Natural killer cell treated with Interleukin-12 subunit alpha and Interleukin-12 subunit beta and Interleukin-15 and Interleukin-18, amount 100 ng/mL, for 72 hours (primary cell): ENCODE data around the gene RAPGEF4. TPM values are rescaled to one million over a fixed set of nuclear protein-coding genes. Genes with fewer than 3 reads are reported as not detected.

Experiments used
- ATAC-seq, 2 donors: fragments of 150-1000 bp; cut with Tn5 transposase in 1 of 2; sonication (Bioruptor Pico), chemical (Tn5 transposase) in 1 of 2; 2 replicates each; pipeline ENCODE4 v1.10.0; 2021
- DNase-seq: peaks from one replicate; pipeline ENCODE4 v3.0.0; 2022; ENCODE audit warnings: low spot score
- H3K27ac Mint-ChIP-seq, 2 donors: 1 replicate in 1 of 2; 2 replicates in 1 of 2; pipeline ENCODE4 v1.8.0; 2022; ENCODE audit warnings: mixed read lengths in 2 of 2, mild to moderate bottlenecking in 1 of 2, moderate library complexity in 1 of 2
- H3K27me3 Mint-ChIP-seq, 2 donors: 1 replicate in 1 of 2; 2 replicates in 1 of 2; pipeline ENCODE4 v1.8.0; 2022; ENCODE audit warnings: mixed read lengths in 2 of 2
- H3K36me3 Mint-ChIP-seq: one replicate; pipeline ENCODE4 v1.8.0; 2022; ENCODE audit warnings: mixed read lengths
- H3K4me1 Mint-ChIP-seq, 2 donors: 1 replicate in 1 of 2; 2 replicates in 1 of 2; pipeline ENCODE4 v1.8.0; 2022; ENCODE audit warnings: low read depth in 2 of 2, mixed read lengths in 2 of 2, mild to moderate bottlenecking in 1 of 2
- H3K4me3 Mint-ChIP-seq: one replicate; pipeline ENCODE4 v1.8.0; 2022; ENCODE audit warnings: mixed read lengths
- H3K9me3 Mint-ChIP-seq: 2 replicates; pipeline ENCODE4 v1.8.0; 2022; ENCODE audit warnings: mixed read lengths
- total RNA-seq, 2 donors: library from RNA; stranded (reverse); gene quantifications; one replicate each; pipeline ENCODE4 v1.2.3, GENCODE V29; 2022

RAPGEF4 gene
- total RNA-seq, 2 donors from 2014 or later = 0.43 TPM; not detected in 1

DNA sequence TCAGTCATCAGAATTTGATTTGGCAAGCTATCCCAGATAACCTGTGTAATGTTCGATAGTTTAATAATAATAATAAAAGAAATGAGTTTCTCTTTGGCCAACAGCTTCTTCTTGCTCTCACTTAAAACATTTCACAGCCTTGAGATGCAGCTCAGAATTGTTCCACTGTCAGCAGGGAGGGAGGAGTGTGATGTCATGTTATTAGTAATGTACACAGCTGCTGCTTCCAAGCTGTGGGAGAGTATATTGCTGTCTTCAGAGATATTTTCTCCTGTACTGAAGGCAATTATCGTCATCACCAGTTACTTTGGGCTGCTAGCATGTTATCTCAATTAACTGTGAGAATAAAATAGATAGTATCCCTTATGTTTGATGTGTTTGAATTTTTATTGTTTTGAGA lies 193.1 kb downstream of the RAPGEF4 start:
- Mint-ChIP-seq H3K27ac (no peak overlapping the region), H3K36me3 (no peaks in the 10 kb centered on the region), H3K4me3 (no peak overlapping the region), H3K27me3 (peaks cover 23 to 54% of the 10 kb centered on the region in 2 donors), H3K9me3 (no peaks in the 10 kb centered on the region), H3K4me1 (peaks cover 4 to 5% of the 10 kb centered on the region in 2 donors)
- DNase-seq (no peak), ATAC-seq (no peak)

DNA sequence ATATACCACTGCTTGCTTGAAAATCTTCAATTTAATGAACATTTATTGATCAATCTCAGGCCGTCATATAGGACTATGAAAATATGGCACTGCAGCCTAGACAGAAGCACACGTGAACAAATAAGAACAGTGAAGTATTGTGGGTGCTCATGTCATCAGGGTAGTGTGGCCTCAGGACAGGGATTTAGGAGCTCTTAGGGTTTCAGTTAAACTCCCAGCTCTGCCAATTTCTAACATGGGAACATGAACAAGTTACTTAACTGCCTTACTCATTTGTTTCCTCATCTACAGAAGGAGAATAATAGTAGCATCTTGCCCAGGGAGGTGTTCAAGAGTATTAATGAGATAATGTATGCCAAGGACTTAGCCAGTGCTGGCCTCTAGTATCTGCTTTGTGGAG lies 194.0 kb downstream of the RAPGEF4 start:
- H3K36me3 Mint-ChIP-seq = no peaks in the 10 kb centered on the region
- H3K27me3 Mint-ChIP-seq = peaks cover 21 to 46% of the 10 kb centered on the region in 2 donors
- no peak overlapping the region for H3K27ac Mint-ChIP-seq
- H3K4me3 Mint-ChIP-seq = no peak overlapping the region
- DNase-seq (no peak), ATAC-seq (no peak)
- no peaks in the 10 kb centered on the region for H3K9me3 Mint-ChIP-seq
- H3K4me1 Mint-ChIP-seq = peaks cover 4 to 5% of the 10 kb centered on the region in 2 donors

DNA sequence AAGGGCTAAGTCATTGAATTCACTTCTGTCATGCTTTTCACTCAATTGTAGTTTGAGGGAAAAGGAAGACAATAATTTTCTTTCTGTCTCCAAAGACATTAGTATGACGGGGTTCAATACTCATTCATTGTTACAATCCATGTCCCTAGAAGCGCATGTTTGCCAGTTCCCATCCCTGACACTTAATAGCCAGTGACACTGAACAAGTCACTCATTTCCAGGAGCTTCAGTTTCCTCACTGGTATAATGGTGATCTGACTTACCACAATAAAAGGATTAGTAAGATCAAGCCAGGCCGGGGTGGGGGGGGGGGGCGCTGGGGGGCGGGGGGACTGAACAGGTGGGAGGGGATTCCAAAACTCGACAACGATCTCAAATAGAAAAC lies 195.2 kb downstream of the RAPGEF4 start:
- H3K27me3 Mint-ChIP-seq = peaks cover 21 to 40% of the 10 kb centered on the region in 2 donors
- no peak overlapping the region for H3K4me3 Mint-ChIP-seq
- no peak for ATAC-seq
- no peaks in the 10 kb centered on the region for H3K9me3 Mint-ChIP-seq
- no peaks in the 10 kb centered on the region for H3K36me3 Mint-ChIP-seq
- H3K4me1 Mint-ChIP-seq = peaks cover 4 to 5% of the 10 kb centered on the region in 2 donors
- H3K27ac Mint-ChIP-seq = no peak overlapping the region
- DNase-seq = no peak

DNA sequence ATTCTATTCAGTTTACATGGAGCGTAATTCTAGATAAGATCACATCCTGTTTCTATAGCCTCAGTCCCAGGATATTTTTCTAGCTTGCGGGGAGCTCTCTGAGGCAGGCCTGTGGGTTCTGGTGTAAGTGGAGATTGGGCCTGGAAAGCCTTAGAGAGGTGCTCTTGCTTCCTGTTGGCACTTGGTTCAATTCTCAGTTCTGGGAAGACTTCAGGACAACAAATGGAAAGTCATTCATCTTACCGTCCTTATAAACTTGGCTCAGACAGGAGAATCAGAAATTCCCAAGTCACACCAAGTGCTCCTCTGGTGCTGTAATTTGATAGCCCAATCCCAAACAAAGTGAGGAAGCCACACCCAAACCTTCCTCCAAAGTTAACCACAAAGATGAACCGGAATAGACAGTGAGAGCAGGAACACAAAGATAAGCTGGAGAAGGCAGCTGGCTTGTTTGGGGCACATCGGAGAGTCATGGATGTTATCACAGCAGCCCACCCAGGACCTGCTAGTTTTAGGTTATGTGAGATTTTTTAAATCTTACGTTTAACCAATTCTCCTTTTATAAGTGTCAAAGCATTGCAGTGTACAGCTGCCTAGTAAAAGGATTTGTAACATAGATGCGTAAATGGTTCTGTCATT lies 195.7 kb downstream of the RAPGEF4 start:
- peaks cover 21 to 39% of the 10 kb centered on the region in 2 donors for H3K27me3 Mint-ChIP-seq
- no peaks in the 10 kb centered on the region for H3K9me3 Mint-ChIP-seq
- no peaks in the 10 kb centered on the region for H3K36me3 Mint-ChIP-seq
- no peak overlapping the region for H3K27ac Mint-ChIP-seq
- ATAC-seq (no peak), DNase-seq (no peak)
- no peak overlapping the region for H3K4me3 Mint-ChIP-seq
- H3K4me1 Mint-ChIP-seq = peaks cover 4 to 5% of the 10 kb centered on the region in 2 donors

DNA sequence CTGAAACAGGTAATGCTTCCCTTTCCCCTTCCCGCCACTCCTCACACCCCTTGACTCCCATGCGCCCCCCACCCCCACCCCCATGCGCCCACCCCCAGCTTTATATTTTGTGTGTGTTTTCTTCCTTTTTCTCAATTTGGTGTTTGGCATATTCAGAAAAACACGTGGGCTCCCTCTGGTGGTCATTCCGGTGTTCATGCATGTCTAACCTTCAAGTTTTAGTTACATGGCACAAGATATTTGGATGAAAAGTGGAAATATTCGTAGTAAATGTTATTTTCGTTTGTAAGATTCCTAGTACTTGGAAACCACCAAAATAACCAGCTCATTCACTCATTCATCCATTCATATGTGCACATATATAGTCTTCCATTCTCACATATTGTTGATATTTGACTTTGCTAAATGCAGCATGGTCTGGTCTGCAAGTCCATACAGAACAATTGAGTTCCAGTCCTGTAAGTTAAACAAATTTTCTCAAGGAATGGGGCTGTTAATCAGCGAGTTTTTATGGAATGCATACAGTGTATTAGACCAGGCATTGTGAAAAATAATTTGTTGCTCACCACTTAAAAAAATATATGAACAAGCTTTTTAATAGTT lies 196.4 kb downstream of the RAPGEF4 start:
- peaks cover 21 to 39% of the 10 kb centered on the region in 2 donors for H3K27me3 Mint-ChIP-seq
- no peak for DNase-seq
- no peaks in the 10 kb centered on the region for H3K36me3 Mint-ChIP-seq
- peaks cover 4 to 5% of the 10 kb centered on the region in 2 donors for H3K4me1 Mint-ChIP-seq
- no peak for ATAC-seq
- H3K27ac Mint-ChIP-seq = no peak overlapping the region
- no peaks in the 10 kb centered on the region for H3K9me3 Mint-ChIP-seq
- no peak overlapping the region for H3K4me3 Mint-ChIP-seq

DNA sequence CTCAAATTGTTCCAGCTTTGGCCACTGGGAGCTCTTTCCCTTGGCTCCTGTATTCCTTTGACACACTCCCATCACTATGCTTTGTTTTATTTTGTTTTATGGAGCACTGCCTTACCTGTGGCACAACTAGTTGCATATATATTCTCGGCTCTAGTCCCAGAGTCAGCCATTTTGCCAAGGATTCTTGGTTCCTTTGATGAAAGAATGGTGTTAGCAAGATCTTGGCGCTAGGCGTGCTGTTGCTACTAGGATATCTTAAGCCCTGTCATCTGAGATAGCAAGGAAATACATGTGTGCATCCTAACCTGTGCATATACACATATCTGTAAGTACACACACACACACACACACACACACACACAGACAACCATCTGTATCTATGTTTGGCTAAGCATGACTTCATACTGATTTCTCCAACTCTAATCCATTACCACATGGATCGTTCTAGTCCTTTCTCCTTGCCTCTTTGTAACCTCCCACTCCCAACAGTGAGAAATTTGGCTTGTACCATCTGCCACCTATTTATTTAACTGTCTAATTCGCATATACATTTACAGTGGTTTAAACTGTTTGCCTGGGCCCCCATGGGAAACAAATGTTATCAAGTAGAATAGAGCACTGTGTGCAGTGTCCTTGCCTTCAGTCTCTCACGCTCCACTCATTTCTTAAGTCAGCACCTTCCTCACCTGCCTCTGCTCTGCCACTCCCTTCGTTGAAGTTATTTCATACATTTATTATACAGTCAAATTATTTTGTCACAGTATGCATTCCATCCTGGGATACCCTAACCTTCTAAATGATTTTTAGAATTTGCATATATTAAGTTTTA lies 202.5 kb downstream of the RAPGEF4 start:
- no peaks in the 10 kb centered on the region for H3K36me3 Mint-ChIP-seq
- H3K27me3 Mint-ChIP-seq = peaks cover 14 to 48% of the 10 kb centered on the region in 2 donors
- DNase-seq (no peak), ATAC-seq (no peak)
- H3K4me3 Mint-ChIP-seq = no peak overlapping the region
- H3K9me3 Mint-ChIP-seq = no peaks in the 10 kb centered on the region
- H3K4me1 Mint-ChIP-seq = no peaks in the 10 kb centered on the region
- H3K27ac Mint-ChIP-seq = no peak overlapping the region

DNA sequence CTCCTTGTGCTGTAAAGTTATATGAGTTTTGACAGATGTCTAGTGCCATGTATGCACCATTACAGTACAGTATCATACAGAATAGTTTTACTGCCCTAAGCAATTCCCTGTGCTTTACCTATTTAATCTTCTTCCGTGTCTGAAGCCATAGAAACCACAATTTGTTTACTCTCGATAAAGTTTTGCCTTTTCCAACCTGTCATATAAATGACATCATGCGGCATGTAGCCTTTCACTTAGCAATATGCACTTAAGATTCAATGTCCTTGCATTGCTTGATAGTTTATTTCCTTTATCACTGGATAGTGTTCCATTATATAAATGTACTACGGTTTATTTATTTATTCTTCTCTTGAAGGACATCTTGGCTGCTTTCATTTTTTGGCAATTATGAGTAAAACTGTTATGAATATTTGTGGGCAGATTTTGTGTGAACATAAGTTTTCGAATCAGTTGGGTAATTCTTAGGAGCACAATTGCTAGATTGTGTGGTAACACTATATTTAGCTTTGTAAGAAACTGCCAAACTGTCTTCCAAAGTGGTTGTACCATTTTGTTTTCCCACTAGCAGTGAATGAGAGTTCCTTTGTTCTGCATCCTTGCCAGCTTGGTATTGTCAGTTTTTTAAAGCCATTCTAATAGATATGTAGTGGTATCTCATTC lies 203.2 kb downstream of the RAPGEF4 start:
- ATAC-seq (no peak), DNase-seq (no peak)
- no peak overlapping the region for H3K27ac Mint-ChIP-seq
- H3K4me3 Mint-ChIP-seq = no peak overlapping the region
- no peaks in the 10 kb centered on the region for H3K4me1 Mint-ChIP-seq
- H3K27me3 Mint-ChIP-seq = peaks cover 16 to 51% of the 10 kb centered on the region in 2 donors
- no peaks in the 10 kb centered on the region for H3K36me3 Mint-ChIP-seq
- H3K9me3 Mint-ChIP-seq = no peaks in the 10 kb centered on the region

DNA sequence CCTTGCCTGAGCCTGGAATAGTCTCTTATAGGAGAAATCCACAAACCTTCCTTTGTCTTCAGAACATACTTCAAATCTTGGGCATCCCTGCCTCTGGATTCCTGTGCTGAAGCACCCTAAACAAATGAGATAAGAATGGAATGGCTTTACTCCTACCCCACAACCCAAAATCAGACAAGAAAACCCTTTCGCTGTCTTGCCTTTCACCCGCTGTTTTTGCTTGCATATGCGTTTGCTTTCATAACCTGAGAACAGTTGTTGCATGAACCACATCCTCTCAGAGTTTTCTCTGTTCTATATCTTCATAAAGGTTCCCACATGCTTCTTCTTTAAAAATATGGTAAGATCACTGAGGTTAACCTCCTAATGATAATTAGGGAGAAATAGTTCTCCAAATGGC lies 207.9 kb downstream of the RAPGEF4 start:
- Mint-ChIP-seq H3K4me1 (no peaks in the 10 kb centered on the region), H3K27ac (no peak overlapping the region), H3K36me3 (no peaks in the 10 kb centered on the region), H3K4me3 (no peak overlapping the region), H3K9me3 (no peaks in the 10 kb centered on the region), H3K27me3 (peaks cover 32 to 67% of the 10 kb centered on the region in 2 donors)
- no peak for DNase-seq
- ATAC-seq = no peak

DNA sequence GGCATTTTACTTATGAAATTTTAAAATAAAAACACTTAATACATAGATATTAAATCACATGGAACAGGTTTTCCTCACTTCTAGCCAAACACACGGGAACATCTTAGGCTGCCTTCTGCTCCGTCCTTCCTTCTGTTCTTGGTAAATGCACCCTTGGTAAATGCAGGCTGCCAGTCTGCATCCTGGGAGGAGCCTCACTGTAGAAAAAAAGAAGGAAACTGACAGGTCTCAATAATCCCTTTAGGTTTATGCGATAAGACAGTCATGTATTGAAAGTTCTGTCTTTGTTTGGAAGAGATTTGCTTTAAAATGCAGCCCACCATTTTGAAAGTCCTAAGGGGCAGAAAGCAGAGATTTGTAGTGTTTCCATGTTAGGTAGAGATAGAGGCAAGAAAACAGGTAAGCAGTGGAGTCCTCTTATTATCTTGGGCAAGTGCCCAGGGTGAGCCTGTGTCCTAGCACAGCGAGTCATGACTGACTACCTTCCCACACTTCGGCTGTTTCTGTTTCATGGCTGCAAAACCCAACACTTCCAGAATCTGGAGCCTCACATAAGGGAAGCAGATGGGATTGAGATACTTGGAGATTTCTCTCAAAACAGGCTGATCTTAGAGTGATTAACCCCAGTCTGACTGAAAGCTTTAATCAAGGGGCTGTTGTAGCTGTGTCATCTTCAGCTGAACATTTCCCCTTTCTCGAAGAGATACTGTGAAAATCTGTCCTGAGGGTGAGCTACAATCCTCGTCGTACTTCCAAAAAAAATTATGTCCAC lies 208.6 kb downstream of the RAPGEF4 start:
- no peaks in the 10 kb centered on the region for H3K36me3 Mint-ChIP-seq
- no peaks in the 10 kb centered on the region for H3K4me1 Mint-ChIP-seq
- H3K9me3 Mint-ChIP-seq = no peaks in the 10 kb centered on the region
- DNase-seq = no peak
- H3K27ac Mint-ChIP-seq = no peak overlapping the region
- H3K27me3 Mint-ChIP-seq = peaks cover 32 to 60% of the 10 kb centered on the region in 2 donors
- no peak overlapping the region for H3K4me3 Mint-ChIP-seq
- ATAC-seq = no peak

DNA sequence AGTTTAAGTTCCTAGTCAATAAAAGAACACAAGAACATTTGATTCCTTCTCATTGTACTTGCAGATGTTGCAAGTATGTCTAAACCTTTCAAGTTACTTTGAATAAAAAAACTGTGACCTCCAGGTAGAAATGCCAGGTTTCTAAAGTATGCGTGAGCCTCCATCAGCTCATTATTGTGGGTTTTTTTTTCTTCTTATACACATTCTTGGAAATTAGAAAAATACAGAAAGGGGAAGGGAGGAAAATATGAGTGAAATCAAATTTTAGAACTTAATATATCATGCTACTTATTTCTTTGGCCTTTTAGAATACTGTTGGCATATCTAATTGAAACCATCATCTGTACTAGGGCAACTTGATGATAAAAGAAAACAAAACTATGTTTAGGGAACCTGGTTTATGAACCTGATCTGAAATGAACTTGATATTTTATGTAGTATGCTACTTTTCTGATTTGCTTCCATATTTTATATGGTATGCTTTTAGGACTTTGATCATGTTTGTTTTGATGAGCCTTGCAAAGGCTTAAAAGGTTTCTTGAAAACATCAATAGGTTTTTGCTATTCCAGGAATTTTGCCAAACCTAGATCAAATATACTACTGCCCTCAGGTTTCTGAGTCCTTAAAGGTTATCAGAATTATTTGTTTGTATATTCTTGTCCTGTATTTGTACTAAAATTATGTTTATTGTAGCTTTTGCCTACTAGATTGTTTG lies 209.3 kb downstream of the RAPGEF4 start:
- H3K9me3 Mint-ChIP-seq = no peaks in the 10 kb centered on the region
- no peak overlapping the region for H3K27ac Mint-ChIP-seq
- no peaks in the 10 kb centered on the region for H3K36me3 Mint-ChIP-seq
- H3K27me3 Mint-ChIP-seq = peaks cover 30 to 56% of the 10 kb centered on the region in 2 donors
- H3K4me1 Mint-ChIP-seq = no peaks in the 10 kb centered on the region
- no peak overlapping the region for H3K4me3 Mint-ChIP-seq
- no peak for DNase-seq
- ATAC-seq = no peak

DNA sequence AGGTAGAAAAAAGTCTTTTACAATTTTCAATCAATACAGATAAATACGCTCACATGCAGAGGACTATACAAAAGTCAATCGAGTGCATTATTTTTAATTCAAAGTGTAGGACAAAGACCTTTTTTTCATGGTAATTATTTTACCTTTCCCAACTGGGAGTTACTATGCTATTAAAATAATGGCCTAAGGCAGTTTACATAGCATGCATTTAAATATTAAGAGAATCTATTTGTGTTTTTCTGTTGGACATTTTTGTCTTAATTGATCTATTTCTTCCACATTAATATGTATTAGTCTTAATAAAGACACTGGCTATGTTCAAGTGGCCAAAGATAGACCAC lies 209.8 kb downstream of the RAPGEF4 start:
- ATAC-seq (no peak), DNase-seq (no peak)
- H3K4me1 Mint-ChIP-seq = no peaks in the 10 kb centered on the region
- no peak overlapping the region for H3K4me3 Mint-ChIP-seq
- no peaks in the 10 kb centered on the region for H3K36me3 Mint-ChIP-seq
- H3K27ac Mint-ChIP-seq = no peak overlapping the region
- H3K27me3 Mint-ChIP-seq = peaks cover 25 to 50% of the 10 kb centered on the region in 2 donors
- no peaks in the 10 kb centered on the region for H3K9me3 Mint-ChIP-seq

DNA sequence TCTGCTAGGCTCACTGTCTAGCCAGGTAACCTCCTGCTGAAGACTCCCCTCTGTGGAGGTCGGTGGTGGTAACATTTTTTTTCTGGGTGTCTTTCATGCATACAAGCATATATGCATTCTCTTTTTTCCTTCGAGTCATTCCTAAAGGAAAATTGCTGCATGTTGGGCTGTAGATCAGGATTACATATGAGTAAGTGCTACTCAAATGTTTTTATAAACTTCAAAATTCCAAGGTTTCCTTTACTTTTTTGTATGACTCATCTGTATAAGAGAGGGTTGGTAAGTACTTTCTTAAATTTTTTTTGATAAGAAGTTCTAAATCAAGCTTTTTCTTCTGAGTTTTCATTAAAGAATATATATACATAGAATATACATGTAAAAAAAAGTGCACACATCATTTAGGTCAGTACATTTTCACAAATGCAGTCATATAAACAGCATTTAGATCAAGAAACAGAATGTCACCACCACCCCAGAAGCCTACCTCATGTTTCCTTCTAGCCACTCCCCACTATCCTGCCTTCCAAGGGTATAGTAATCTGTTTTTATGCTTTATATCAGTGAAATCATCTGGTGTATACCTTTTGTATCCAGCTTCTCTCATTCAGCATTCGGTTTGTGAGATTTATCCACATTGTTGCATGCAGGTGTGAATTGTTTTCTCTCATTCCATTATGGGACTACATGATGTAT lies 212.0 kb downstream of the RAPGEF4 start:
- Mint-ChIP-seq H3K9me3 (peaks cover 3% of the 10 kb centered on the region), H3K4me3 (no peak overlapping the region), H3K27ac (no peak overlapping the region), H3K36me3 (no peaks in the 10 kb centered on the region), H3K27me3 (peaks cover 33 to 53% of the 10 kb centered on the region in 2 donors), H3K4me1 (no peaks in the 10 kb centered on the region)
- no peak for DNase-seq
- ATAC-seq = no peak
